GM23338 (cell line): ENCODE measurements around the gene STIM1.

Source experiments
- CREB1 ChIP-seq: fragments of 250-450 bp; sonication (Bioruptor Pico); IDR thresholded peaks from 2 replicates; pipeline ENCODE4 v1.5.0; 2020; ENCODE audit warnings: low read depth, mild to moderate bottlenecking, moderate library complexity
- CTCF ChIP-seq, 2 experiments: fragments of 200-600 bp in 1 of 2; sonication (generic) in 1 of 2; conservative IDR thresholded peaks; 2 replicates each; pipeline versions ENCODE4 v1.5.1 to v1.6.1; 2016 to 2017; ENCODE audit warnings: antibody characterized with exemption in 2 of 2, low read depth in 2 of 2, mild to moderate bottlenecking in 2 of 2, moderate library complexity in 1 of 2
- ETS1 ChIP-seq: IDR thresholded peaks from 2 replicates; pipeline ENCODE4 v1.6.1; 2016; ENCODE audit warnings: antibody characterized with exemption
- EZH2 ChIP-seq: fragments of 200-600 bp; sonication (generic); IDR thresholded peaks from one replicate; pipeline ENCODE4 v1.8.0; 2017; ENCODE audit warnings: antibody characterized with exemption, mild to moderate bottlenecking, low read depth; ENCODE audit not compliant: unreplicated experiment
- EZH2phosphoT487 ChIP-seq: fragments of 200-600 bp; sonication (generic); IDR thresholded peaks from one replicate; pipeline ENCODE4 v1.8.1; 2018; ENCODE audit warnings: antibody characterized with exemption; ENCODE audit not compliant: unreplicated experiment
- JUNB ChIP-seq: IDR thresholded peaks from one replicate; pipeline ENCODE4 v1.6.1; 2016; ENCODE audit warnings: antibody characterized with exemption; ENCODE audit not compliant: unreplicated experiment
- POLR2AphosphoS5 ChIP-seq: IDR thresholded peaks from 2 replicates; pipeline ENCODE4 v1.6.1; 2016; ENCODE audit warnings: antibody characterized with exemption, low read depth
- REST ChIP-seq: IDR thresholded peaks from one replicate; pipeline ENCODE4 v1.6.1; 2018; ENCODE audit warnings: antibody characterized with exemption; ENCODE audit not compliant: unreplicated experiment
- ZNF331 ChIP-seq: fragments of 250-450 bp; sonication (Bioruptor Pico); IDR thresholded peaks from 2 replicates; pipeline ENCODE4 v1.5.0; 2020; ENCODE audit warnings: low read depth, mild to moderate bottlenecking, moderate library complexity
- ZNF462 ChIP-seq: fragments of 250-450 bp; sonication (Bioruptor Pico); IDR thresholded peaks from 2 replicates; pipeline ENCODE4 v1.5.0; 2020; ENCODE audit warnings: mild to moderate bottlenecking, moderate library complexity

GRCh38 chr11:3815845-3816244 is 39.6 kb upstream of the STIM1 start:
- TF ChIP-seq CTCF (conservative IDR thresholded peaks at IDR 0.05; ENCODE audit: low read depth in 2 of 2) (no peak), REST (no peak), JUNB (no peak), POLR2AphosphoS5 (no peak), EZH2 (no peak), ZNF331 (no peak), CREB1 (CRISPR knock-in tag) (no peak), ETS1 (no peak), EZH2phosphoT487 (no peak), ZNF462 (CRISPR knock-in tag) (no peak)
